Sigmoid colon (tissue), 4 donors: ENCODE measurements around the gene SPEF2.

Experiments used
- CTCF ChIP-seq, 4 experiments: fragments of 450-650 bp in 3 of 4; fragments of 200-600 bp in 1 of 4; IDR thresholded peaks; one replicate each; pipeline ENCODE4 v1.5.1; 2016 to 2019; ENCODE audit warnings: antibody characterized with exemption in 4 of 4, mild to moderate bottlenecking in 3 of 4, moderate library complexity in 2 of 4
- EP300 ChIP-seq, 4 donors: sonication (generic); formaldehyde crosslinking; IDR thresholded peaks; one replicate each; pipeline ENCODE4 v1.6.1; 2017; ENCODE audit warnings: antibody characterized with exemption in 4 of 4

DNA sequence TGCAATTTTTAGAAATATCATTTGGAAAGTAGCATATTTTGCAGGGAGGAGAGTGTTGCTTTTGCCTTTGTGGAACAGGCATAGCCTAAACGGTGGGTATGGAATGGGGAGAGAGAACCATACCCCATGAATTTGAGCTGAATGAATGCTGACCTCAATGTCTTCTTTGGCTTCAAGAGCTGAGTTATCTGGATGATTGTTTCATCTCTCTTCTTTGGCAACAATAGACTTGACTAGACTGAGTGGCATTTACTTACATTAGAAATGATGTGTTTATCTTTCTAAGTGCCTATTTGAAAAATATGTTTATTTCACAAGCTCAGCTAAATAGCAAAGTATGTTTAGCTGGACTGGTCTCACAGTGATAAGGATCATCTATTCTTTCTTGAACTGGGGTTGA, 42.8 kb downstream of the SPEF2 start:
- no peak for TF ChIP-seq CTCF (IDR thresholded peaks at IDR 0.05)
- no peak for TF ChIP-seq EP300 (IDR thresholded peaks at IDR 0.05)
